B cell (primary cell): ENCODE measurements around the gene TAMALIN. TPM values are rescaled to one million over a fixed set of nuclear protein-coding genes. Genes with fewer than 3 reads are reported as not detected.

ENCODE experiments used
- ATAC-seq: fragments of 200-7000 bp; cut with Tn5 transposase; one replicate; pipeline ENCODE4 v1.10.0; 2021; ENCODE audit warnings: low read depth, mild to moderate bottlenecking, moderate number of reproducible peaks, moderate library complexity
- CTCF ChIA-PET: fragments of 350-600 bp; sonication (Branson Sonifier 250); formaldehyde crosslinking; loops from one replicate; lab custom pipeline; 2021; ENCODE audit warnings: antibody characterized with exemption, inconsistent platforms; lab: Charles Lee
- POLR2A ChIA-PET: fragments of 350-600 bp; sonication (Branson Sonifier 250); formaldehyde crosslinking; loops from one replicate; lab custom pipeline; 2021; ENCODE audit warnings: antibody characterized with exemption; lab: Charles Lee
- DNase-seq: peaks from one replicate; pipeline ENCODE4 v3.0.0; 2013
- H2AFZ ChIP-seq: 2 replicates; pipeline ENCODE4 v1.6.1; 2012; ENCODE audit warnings: mild to moderate bottlenecking, low read depth, low read length; ENCODE audit not compliant: insufficient read depth, poor library complexity, severe bottlenecking
- H3K27ac ChIP-seq, 2 donors: 1 replicate in 1 of 2; 2 replicates in 1 of 2; pipeline ENCODE4 v1.5.1; 2012 to 2013; ENCODE audit warnings: low read length in 2 of 2, mild to moderate bottlenecking in 2 of 2, moderate library complexity in 1 of 2
- H3K27me3 ChIP-seq, 4 experiments: fragments of 200-600 bp in 1 of 4; sonication (generic) in 1 of 4; replicated peaks in 1 of 4; 1 replicate in 2 of 4; 2 replicates in 2 of 4; pipeline versions ENCODE4 v1.6.1 to v1.7.0; 2013 to 2016; ENCODE audit warnings: low read length in 3 of 4, mild to moderate bottlenecking in 2 of 4, mixed read lengths in 1 of 4, moderate library complexity in 1 of 4; ENCODE audit not compliant: insufficient read depth in 4 of 4, control insufficient read depth in 3 of 4; ENCODE audit errors: control extremely low read depth in 1 of 4
- H3K36me3 ChIP-seq, 2 experiments: replicated peaks in 1 of 2; 1 replicate in 1 of 2; 2 replicates in 1 of 2; pipeline versions ENCODE4 v1.6.1 to v1.7.1; 2013; ENCODE audit warnings: low read length in 1 of 2; ENCODE audit not compliant: insufficient read depth in 2 of 2, control insufficient read depth in 1 of 2; ENCODE audit errors: control extremely low read depth in 1 of 2, extremely low read depth in 1 of 2
- H3K4me1 ChIP-seq, 2 donors: fragments of 200-600 bp in 1 of 2; sonication (generic) in 1 of 2; 1 replicate in 1 of 2; 2 replicates in 1 of 2; pipeline versions ENCODE4 v1.5.1 to v1.6.1; 2013 to 2017; ENCODE audit warnings: low read length in 2 of 2; ENCODE audit not compliant: control insufficient read depth in 2 of 2, insufficient read depth in 2 of 2
- H3K4me2 ChIP-seq: replicated peaks from 2 replicates; pipeline ENCODE3; 2012; ENCODE audit warnings: mild to moderate bottlenecking, low read depth, low read length; ENCODE audit not compliant: poor library complexity, severe bottlenecking
- H3K4me3 ChIP-seq, 5 experiments: fragments of 200-600 bp in 1 of 5; sonication (generic) in 1 of 5; 1 replicate in 3 of 5; 2 replicates in 2 of 5; pipeline versions ENCODE4 v1.5.1 to v1.7.0; 2011 to 2016; ENCODE audit warnings: low read length in 4 of 5, mild to moderate bottlenecking in 4 of 5, low read depth in 2 of 5, control low read depth in 1 of 5, moderate library complexity in 1 of 5; ENCODE audit not compliant: insufficient read depth in 1 of 5; ENCODE audit errors: control extremely low read depth in 1 of 5, extremely low read depth in 1 of 5
- H3K79me2 ChIP-seq: fragments of 200-600 bp; sonication (generic); one replicate; pipeline ENCODE4 v1.6.0; 2016; ENCODE audit warnings: low read length; ENCODE audit not compliant: control insufficient read depth, insufficient read depth
- H3K9ac ChIP-seq: fragments of 200-600 bp; sonication (generic); 2 replicates; pipeline ENCODE4 v1.6.1; 2017; ENCODE audit warnings: mild to moderate bottlenecking, low read length, moderate library complexity
- H3K9me3 ChIP-seq, 3 donors: one replicate each; pipeline versions ENCODE4 v1.6.1 to v1.7.1; 2013; ENCODE audit warnings: low read length in 2 of 3; ENCODE audit not compliant: control insufficient read depth in 2 of 3, insufficient read depth in 1 of 3; ENCODE audit errors: control extremely low read depth in 1 of 3
- H4K20me1 ChIP-seq: 2 replicates; pipeline ENCODE4 v1.6.0; 2012; ENCODE audit warnings: mild to moderate bottlenecking, low read length; ENCODE audit not compliant: insufficient read depth, control insufficient read depth, poor library complexity, severe bottlenecking
- H3K27ac Mint-ChIP-seq: one replicate; pipeline ENCODE4 v1.8.0; 2021; ENCODE audit warnings: mixed read lengths
- H3K27me3 Mint-ChIP-seq: one replicate; pipeline ENCODE4 v1.8.0; 2021; ENCODE audit warnings: mixed read lengths
- H3K4me1 Mint-ChIP-seq: one replicate; pipeline ENCODE4 v1.8.0; 2021; ENCODE audit warnings: mixed read lengths
- H3K4me3 Mint-ChIP-seq: one replicate; pipeline ENCODE4 v1.8.0; 2021; ENCODE audit warnings: mixed read lengths
- H3K9me3 Mint-ChIP-seq: one replicate; pipeline ENCODE4 v1.8.0; 2022; ENCODE audit warnings: mixed read lengths; ENCODE audit not compliant: insufficient read depth
- CTCF ChIP-seq: fragments of 200-600 bp; IDR thresholded peaks from one replicate; pipeline ENCODE4 v1.8.0; 2022; ENCODE audit warnings: antibody characterized with exemption, mild to moderate bottlenecking
- EZH2 ChIP-seq: IDR thresholded peaks from 2 replicates; pipeline ENCODE4 v1.6.1; 2012; ENCODE audit warnings: borderline replicate concordance, low read depth, mild to moderate bottlenecking, moderate library complexity, low read length; ENCODE audit not compliant: insufficient read depth, poor library complexity, severe bottlenecking
- WGBS: methylation state at CpG from one replicate; pipeline ENCODE4 v1.1.5; 2013; ENCODE audit warnings: missing lambda C conversion rate; ENCODE audit not compliant: insufficient coverage; 5-methylcytosine and 5-hydroxymethylcytosine counted together
- intact Hi-C: fragments of 100-400 bp; cut with micrococcal nuclease; formaldehyde crosslinking; loops from one replicate; pipeline ENCODE4 v1.10.0; 2022
- polyA plus RNA-seq: library from polyadenylated mRNA; depleted of rRNA; stranded (reverse); fragments of >200 nt; gene quantifications from 2 replicates; pipeline ENCODE4 v1.2.3, GENCODE V29; 2012
- total RNA-seq, 2 donors: library from RNA; stranded (reverse); fragments of 120-200 nt in 1 of 2; gene quantifications; 1 replicate in 1 of 2; 2 replicates in 1 of 2; pipeline versions ENCODE4 v1.2.3 to v1.2.4, GENCODE V29; 2013 to 2022

Gene TAMALIN
- total and polyA plus RNA-seq, 2 donors (not counting 1 experiment from before 2014, with no cell fraction given), result 139 to 151 TPM

GRCh38 chr12:52055731-52056711 lies 49.3 kb downstream of the TAMALIN start:
- Mint-ChIP-seq H3K4me3 (no peak overlapping the region), H3K9me3 (no peaks in the 10 kb centered on the region), H3K4me1 (peaks cover 27% of the 10 kb centered on the region), H3K27ac (peak overlapping the region; percentile 15), H3K27me3 (no peaks in the 10 kb centered on the region)
- ATAC-seq (no peak), DNase-seq (no peak)
- Histone ChIP-seq H3K4me2 (no peak overlapping the region), H3K9me3 (no peaks in the 10 kb centered on the region), H4K20me1 (peaks cover 39% of the 10 kb centered on the region), H3K27me3 (no peaks in the 10 kb centered on the region), H3K36me3 (peaks cover 0 to 35% of the 10 kb centered on the region in 2 experiments), H3K27ac (no peak overlapping the region), H3K79me2 (no peaks in the 10 kb centered on the region), H3K9ac (no peak overlapping the region), H3K4me3 (no peak overlapping the region), H2AFZ (no peak overlapping the region), H3K4me1 (peaks cover 13 to 19% of the 10 kb centered on the region in 2 donors)
- TF ChIP-seq CTCF (no peak), EZH2 (no peak)
- 98% methylated on average over 19 of the region's 27 CpGs for WGBS
- intact Hi-C loops, result no loop called here
- POLR2A ChIA-PET, result interaction anchor here (1.2 to 1.3 kb wide), 2 partner anchors 14 to 23 kb away, joined by 3 to 4 read pairs; partner anchors contain the start of gene ATG101
- CTCF ChIA-PET, result interaction anchor here (1.1 to 1.4 kb wide), 3 partner anchors 12 to 32 kb away, joined by 3 to 6 read pairs (median 4); no protein-coding TSS in a partner anchor
